Loucy (cell line): ENCODE results near the gene PFDN6.
"Not testable (repeated sequence)": the region's sequence is repeated elsewhere in the genome, so short reads cannot be mapped to it uniquely, and the experiment has no call there.

Experiments used
- H2AFZ ChIP-seq: fragments of 200-600 bp; sonication (generic); 2 replicates; pipeline ENCODE4 v1.6.0; 2016; ENCODE audit warnings: antibody characterized with exemption, mild to moderate bottlenecking, low read length, moderate library complexity
- H3F3A ChIP-seq: fragments of 200-600 bp; 2 replicates; pipeline ENCODE4 v1.6.0; 2016; ENCODE audit warnings: antibody characterized with exemption, low read depth, mild to moderate bottlenecking
- H3K27me3 ChIP-seq: fragments of 200-600 bp; sonication (generic); 2 replicates; pipeline ENCODE4 v1.6.1; 2014; ENCODE audit warnings: low read length, mild to moderate bottlenecking; ENCODE audit not compliant: insufficient read depth, poor library complexity, severe bottlenecking
- H3K36me3 ChIP-seq: fragments of 200-600 bp; sonication (generic); 2 replicates; pipeline ENCODE4 v1.6.1; 2016; ENCODE audit warnings: low read length; ENCODE audit not compliant: insufficient read depth
- H3K4me1 ChIP-seq: fragments of 200-600 bp; sonication (generic); 2 replicates; pipeline ENCODE4 v1.5.1; 2014; ENCODE audit warnings: low read length, mild to moderate bottlenecking; ENCODE audit not compliant: insufficient read depth, poor library complexity, severe bottlenecking
- H3K4me2 ChIP-seq: fragments of 200-600 bp; sonication (generic); 2 replicates; pipeline ENCODE4 v1.6.0; 2014; ENCODE audit warnings: antibody characterized with exemption, low read length, low read depth, mild to moderate bottlenecking; ENCODE audit not compliant: poor library complexity, severe bottlenecking
- H3K4me3 ChIP-seq: fragments of 200-600 bp; sonication (generic); 2 replicates; pipeline ENCODE4 v1.5.1; 2014; ENCODE audit warnings: low read length, mild to moderate bottlenecking, mixed read lengths; ENCODE audit not compliant: poor library complexity, severe bottlenecking
- H3K79me2 ChIP-seq: fragments of 200-600 bp; sonication (generic); 2 replicates; pipeline ENCODE4 v1.6.1; 2014; ENCODE audit warnings: low read length; ENCODE audit not compliant: insufficient read depth
- H3K9ac ChIP-seq: fragments of 200-600 bp; sonication (generic); 2 replicates; pipeline ENCODE4 v1.6.0; 2014; ENCODE audit warnings: mild to moderate bottlenecking, low read depth, low read length, moderate library complexity; ENCODE audit not compliant: poor library complexity, severe bottlenecking
- H3K9me2 ChIP-seq: fragments of 200-600 bp; sonication (generic); replicated peaks from 2 replicates; pipeline ENCODE4 v1.6.1; 2016; ENCODE audit warnings: low read depth, low read length, mixed read lengths
- H3K9me3 ChIP-seq: fragments of 200-600 bp; sonication (generic); 2 replicates; pipeline ENCODE4 v1.6.1; 2014; ENCODE audit warnings: mild to moderate bottlenecking, antibody characterized with exemption, low read length, low read depth; ENCODE audit not compliant: insufficient read depth
- H4K20me1 ChIP-seq: fragments of 200-600 bp; sonication (generic); 2 replicates; pipeline ENCODE4 v1.6.0; 2014; ENCODE audit warnings: antibody characterized with exemption, low read length, mild to moderate bottlenecking; ENCODE audit not compliant: insufficient read depth, poor library complexity, severe bottlenecking
- EZH2phosphoT487 ChIP-seq: fragments of 200-600 bp; IDR thresholded peaks from 2 replicates; pipeline ENCODE4 v1.6.1; 2018; ENCODE audit warnings: antibody characterized with exemption, mild to moderate bottlenecking, moderate library complexity, borderline replicate concordance
- TF ChIP-seq, protein P1 (sequence below): fragments of 200-600 bp; sonication (generic); conservative IDR thresholded peaks from 2 replicates; pipeline ENCODE4 v1.5.1; 2014; ENCODE audit warnings: mild to moderate bottlenecking, antibody characterized with exemption, low read length

Gene PFDN6

DNA sequence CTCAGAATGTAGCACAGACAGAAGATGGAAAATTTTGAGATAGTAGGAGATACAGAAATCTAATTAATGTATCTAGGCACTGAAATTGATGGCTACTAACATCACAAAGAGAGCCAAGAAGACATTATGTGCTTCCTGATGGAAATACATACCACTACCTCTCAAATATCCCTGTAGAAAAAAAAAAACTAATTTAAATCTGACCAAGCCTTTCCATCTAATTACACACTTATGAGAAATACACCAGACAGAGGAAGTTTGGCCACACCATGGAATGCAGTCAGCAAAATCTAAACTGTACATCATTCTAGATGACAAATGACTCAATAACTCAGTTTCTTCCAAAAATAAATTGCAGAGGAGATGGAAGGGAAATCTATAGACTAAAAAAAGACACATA, 36.6 kb upstream of the PFDN6 start:
- H3K9me2 ChIP-seq: no peaks in the 10 kb centered on the region
- H3K4me2 ChIP-seq: no peak overlapping the region
- no peak overlapping the region for H3K4me3 ChIP-seq
- H3K9me3 ChIP-seq: no peaks in the 10 kb centered on the region
- H3K9ac ChIP-seq: no peak overlapping the region
- no peaks in the 10 kb centered on the region for H4K20me1 ChIP-seq
- 0 out of 2 replicates have a peak, but pooled peaks cover 2% of the 10 kb centered on the region for H3F3A ChIP-seq
- peaks cover 13% of the 10 kb centered on the region for H3K79me2 ChIP-seq
- TF ChIP-seq, protein P1, sequence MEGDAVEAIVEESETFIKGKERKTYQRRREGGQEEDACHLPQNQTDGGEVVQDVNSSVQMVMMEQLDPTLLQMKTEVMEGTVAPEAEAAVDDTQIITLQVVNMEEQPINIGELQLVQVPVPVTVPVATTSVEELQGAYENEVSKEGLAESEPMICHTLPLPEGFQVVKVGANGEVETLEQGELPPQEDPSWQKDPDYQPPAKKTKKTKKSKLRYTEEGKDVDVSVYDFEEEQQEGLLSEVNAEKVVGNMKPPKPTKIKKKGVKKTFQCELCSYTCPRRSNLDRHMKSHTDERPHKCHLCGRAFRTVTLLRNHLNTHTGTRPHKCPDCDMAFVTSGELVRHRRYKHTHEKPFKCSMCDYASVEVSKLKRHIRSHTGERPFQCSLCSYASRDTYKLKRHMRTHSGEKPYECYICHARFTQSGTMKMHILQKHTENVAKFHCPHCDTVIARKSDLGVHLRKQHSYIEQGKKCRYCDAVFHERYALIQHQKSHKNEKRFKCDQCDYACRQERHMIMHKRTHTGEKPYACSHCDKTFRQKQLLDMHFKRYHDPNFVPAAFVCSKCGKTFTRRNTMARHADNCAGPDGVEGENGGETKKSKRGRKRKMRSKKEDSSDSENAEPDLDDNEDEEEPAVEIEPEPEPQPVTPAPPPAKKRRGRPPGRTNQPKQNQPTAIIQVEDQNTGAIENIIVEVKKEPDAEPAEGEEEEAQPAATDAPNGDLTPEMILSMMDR: no peak
- TF ChIP-seq EZH2phosphoT487: no peak
- H3K4me1 ChIP-seq: peaks cover 22% of the 10 kb centered on the region
- no peaks in the 10 kb centered on the region for H3K27me3 ChIP-seq
- no peak overlapping the region for H2AFZ ChIP-seq
- H3K36me3 ChIP-seq: peaks cover 4% of the 10 kb centered on the region; the same call in 1 of the 2 replicates

DNA sequence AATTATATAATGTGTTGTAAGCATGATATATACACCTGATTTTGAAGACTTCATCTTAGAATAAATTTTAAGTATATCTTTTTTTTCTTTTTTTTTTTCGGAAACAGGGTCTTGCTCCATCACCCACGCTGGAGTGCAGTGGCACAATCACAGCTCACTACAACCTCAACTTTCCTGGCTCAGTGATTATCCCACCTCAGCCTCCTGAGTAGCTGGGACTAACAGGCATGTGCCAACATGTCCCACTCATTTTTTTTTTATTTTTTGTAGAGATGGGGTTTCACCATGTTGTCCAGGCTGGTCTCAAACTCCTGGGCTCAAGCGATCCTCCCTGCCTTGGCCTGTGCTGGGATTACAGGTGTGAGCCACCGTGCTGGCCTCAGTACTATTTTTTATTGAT, 34.8 kb upstream of the PFDN6 start:
- TF ChIP-seq EZH2phosphoT487: no peak
- TF ChIP-seq, protein P1: no peak
- H3F3A ChIP-seq: 0 out of 2 replicates have a peak, but pooled peaks cover 2% of the 10 kb centered on the region
- no peak overlapping the region for H3K9ac ChIP-seq
- peaks cover 13% of the 10 kb centered on the region for H3K79me2 ChIP-seq
- H3K27me3 ChIP-seq: no peaks in the 10 kb centered on the region
- H3K4me1 ChIP-seq: peaks cover 12% of the 10 kb centered on the region
- H2AFZ ChIP-seq: no peak overlapping the region
- no peak overlapping the region for H3K4me3 ChIP-seq
- no peaks in the 10 kb centered on the region for H3K9me3 ChIP-seq
- no peaks in the 10 kb centered on the region for H4K20me1 ChIP-seq
- H3K36me3 ChIP-seq: peaks cover 4% of the 10 kb centered on the region; the same call in 1 of the 2 replicates
- H3K9me2 ChIP-seq: no peaks in the 10 kb centered on the region
- no peak overlapping the region for H3K4me2 ChIP-seq

DNA sequence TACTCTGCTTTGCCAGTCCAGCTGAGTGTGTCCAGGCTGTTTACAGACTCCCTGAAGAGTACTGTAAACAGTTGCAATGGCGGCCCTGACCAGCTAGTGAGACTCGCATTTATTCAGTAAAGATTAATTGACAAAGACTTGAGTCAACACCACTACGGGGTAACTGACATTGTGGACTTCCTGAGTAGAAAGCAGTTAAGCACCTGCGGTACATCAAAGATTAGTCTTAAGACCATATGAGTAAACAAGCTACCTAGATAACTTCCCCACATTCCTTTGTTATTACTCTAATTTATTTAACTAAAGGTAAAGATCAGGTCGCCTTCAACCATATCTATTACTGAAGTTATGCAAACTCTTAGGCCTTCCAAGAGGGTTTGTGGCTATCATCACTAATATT, 30.4 kb upstream of the PFDN6 start:
- peaks cover 4% of the 10 kb centered on the region; the same call in 1 of the 2 replicates for H3K36me3 ChIP-seq
- no peak overlapping the region for H3K4me3 ChIP-seq

DNA sequence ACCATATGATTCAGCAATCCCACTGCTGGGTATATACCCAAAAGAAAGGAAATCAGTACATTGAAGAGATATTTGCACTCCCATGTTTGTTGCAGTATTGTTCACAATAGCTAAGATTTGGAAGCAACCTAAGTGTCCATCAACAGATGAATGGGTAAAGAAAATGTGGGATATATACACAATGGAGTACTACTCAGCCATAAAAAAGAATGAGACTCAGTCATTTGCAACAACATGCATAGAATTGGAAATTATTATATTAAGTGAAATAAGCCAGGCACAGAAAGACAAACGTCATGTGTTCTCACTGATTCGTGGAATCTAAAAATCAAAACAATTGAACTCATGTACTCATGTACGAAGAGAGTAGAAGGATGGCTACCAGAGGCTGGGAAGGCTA, 26.9 kb upstream of the PFDN6 start:
- not testable (repeated sequence) for H3K79me2 ChIP-seq, H2AFZ ChIP-seq, H3K9me3 ChIP-seq, H3K4me1 ChIP-seq, H3K4me2 ChIP-seq, H3K9me2 ChIP-seq, H3K9ac ChIP-seq, H3F3A ChIP-seq, H3K4me3 ChIP-seq, H4K20me1 ChIP-seq, H3K27me3 ChIP-seq
- peaks cover 13% of the 10 kb centered on the region; the same call in 1 of the 2 replicates for H3K36me3 ChIP-seq

More for the DNA sequence above, 30.4 kb upstream of the PFDN6 start:
- no peaks in the 10 kb centered on the region for H4K20me1 ChIP-seq
- no peaks in the 10 kb centered on the region for H3K9me3 ChIP-seq
- H3K27me3 ChIP-seq: no peaks in the 10 kb centered on the region
- H3K4me1 ChIP-seq: no peaks in the 10 kb centered on the region
- H2AFZ ChIP-seq: no peak overlapping the region
- H3K9ac ChIP-seq: no peak overlapping the region
- 0 out of 2 replicates have a peak, but pooled peaks cover 2% of the 10 kb centered on the region for H3F3A ChIP-seq
- no peaks in the 10 kb centered on the region for H3K79me2 ChIP-seq
- no peak overlapping the region for H3K4me2 ChIP-seq
- H3K9me2 ChIP-seq: no peaks in the 10 kb centered on the region
- TF ChIP-seq, protein P1: no peak
- TF ChIP-seq EZH2phosphoT487: no peak
